HG03521 (cell line): Measurements from ENCODE around the gene ERICH2.

ENCODE experiments used
- ATAC-seq: cut with Tn5 transposase; IDR thresholded peaks from one replicate; pipeline ENCODE4 v1.9.1; 2021; ENCODE audit warnings: mild to moderate bottlenecking, moderate library complexity; ENCODE audit not compliant: unreplicated experiment

ERICH2 gene

GRCh38 chr2:170762760-170763159, 7.4 kb upstream of the ERICH2 start:
- ATAC-seq: no peak

GRCh38 chr2:170763232-170763631, 6.9 kb upstream of the ERICH2 start:
- no peak for ATAC-seq

GRCh38 chr2:170764880-170765261, 5.3 kb upstream of the ERICH2 start:
- no peak for ATAC-seq

GRCh38 chr2:170766693-170767092, 3.5 kb upstream of the ERICH2 start:
- ATAC-seq: no peak

- peak; percentile 79 for ATAC-seq
These were observed 635 bp downstream of the ERICH2 start for GRCh38 chr2:170770606-170771420.

GRCh38 chr2:170771421-170771937, 1.3 kb downstream of the ERICH2 start:
- no peak for ATAC-seq

- ATAC-seq: no peak
These were observed 2.1 kb downstream of the ERICH2 start for GRCh38 chr2:170772295-170772694.

- ATAC-seq: no peak
These were observed 3.9 kb downstream of the ERICH2 start for GRCh38 chr2:170774074-170774473.

- ATAC-seq: no peak
These were observed 8.7 kb downstream of the ERICH2 start for GRCh38 chr2:170778900-170779299.

GRCh38 chr2:170779304-170779703, 9.1 kb downstream of the ERICH2 start:
- no peak for ATAC-seq

- no peak for ATAC-seq
These were observed 12.5 kb downstream of the ERICH2 start for GRCh38 chr2:170782673-170783072.

GRCh38 chr2:170783549-170783948, 13.4 kb downstream of the ERICH2 start:
- ATAC-seq: no peak

GRCh38 chr2:170798996-170799395, 28.8 kb downstream of the ERICH2 start:
- ATAC-seq: no peak

GRCh38 chr2:170806548-170806947, 36.4 kb downstream of the ERICH2 start:
- ATAC-seq: no peak

- ATAC-seq: no peak
These were observed 42.8 kb downstream of the ERICH2 start for GRCh38 chr2:170812710-170813600.

GRCh38 chr2:170813611-170814532, 43.7 kb downstream of the ERICH2 start:
- no peak for ATAC-seq

- ATAC-seq: no peak
These were observed 44.5 kb downstream of the ERICH2 start for GRCh38 chr2:170814533-170815230.

GRCh38 chr2:170815311-170815710, 45.1 kb downstream of the ERICH2 start:
- ATAC-seq: no peak

GRCh38 chr2:170815746-170816503, 45.7 kb downstream of the ERICH2 start:
- peak; percentile 37 for ATAC-seq
